ENCODE data around the gene PGBD1. TPM values are rescaled to one million over a fixed set of nuclear protein-coding genes. Genes with fewer than 3 reads are reported as not detected.

The PGBD1 gene
- total RNA-seq, 6 donors from 2014 or later: 3.1 to 8.3 (median 4.1) TPM

- Histone ChIP-seq H3K9me3 (no peaks in the 10 kb centered on the region), H3K4me3 (peak within 1 kb of the TSS; percentile 59 to 95 (median 78)), H3K27ac (peak within 1 kb of the TSS; percentile 37 to 79 (median 74)), H3K36me3 (peaks cover 0 to 13% (median 9%) of the 10 kb centered on the region in 4 donors), H3K4me1 (peaks cover 13 to 31% (median 21%) of the 10 kb centered on the region in 4 donors), H3K27me3 (no peaks in the 10 kb centered on the region)
- 7 to 10% methylated on average over 9 to 14 of the region's 14 CpGs for WGBS, 2 donors
- ATAC-seq (ENCODE audit: low FRiP score in 2 of 2) (peak; percentile 94 to 98), DNase-seq (peak in 1 of 2 donors; percentile 71)
- TF ChIP-seq POLR2AphosphoS5 (IDR thresholded peaks at IDR 0.05) (peak; percentile 50 to 57), POLR2A (IDR thresholded peaks at IDR 0.05) (peak in 1 of 4 donors; percentile 19)
- TF ChIP-seq, protein P1, sequence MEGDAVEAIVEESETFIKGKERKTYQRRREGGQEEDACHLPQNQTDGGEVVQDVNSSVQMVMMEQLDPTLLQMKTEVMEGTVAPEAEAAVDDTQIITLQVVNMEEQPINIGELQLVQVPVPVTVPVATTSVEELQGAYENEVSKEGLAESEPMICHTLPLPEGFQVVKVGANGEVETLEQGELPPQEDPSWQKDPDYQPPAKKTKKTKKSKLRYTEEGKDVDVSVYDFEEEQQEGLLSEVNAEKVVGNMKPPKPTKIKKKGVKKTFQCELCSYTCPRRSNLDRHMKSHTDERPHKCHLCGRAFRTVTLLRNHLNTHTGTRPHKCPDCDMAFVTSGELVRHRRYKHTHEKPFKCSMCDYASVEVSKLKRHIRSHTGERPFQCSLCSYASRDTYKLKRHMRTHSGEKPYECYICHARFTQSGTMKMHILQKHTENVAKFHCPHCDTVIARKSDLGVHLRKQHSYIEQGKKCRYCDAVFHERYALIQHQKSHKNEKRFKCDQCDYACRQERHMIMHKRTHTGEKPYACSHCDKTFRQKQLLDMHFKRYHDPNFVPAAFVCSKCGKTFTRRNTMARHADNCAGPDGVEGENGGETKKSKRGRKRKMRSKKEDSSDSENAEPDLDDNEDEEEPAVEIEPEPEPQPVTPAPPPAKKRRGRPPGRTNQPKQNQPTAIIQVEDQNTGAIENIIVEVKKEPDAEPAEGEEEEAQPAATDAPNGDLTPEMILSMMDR (IDR thresholded peaks at IDR 0.05): no peak
Measured at GRCh38 chr6:28252009-28252975, 29.1 kb upstream of the PGBD1 start, which contains the start of gene ZKSCAN4. Gene ZKSCAN4, minus strand, starts transcription at chr6:28252269. Its CDS starts 289 bp downstream, at chr6:28251980.

- TF ChIP-seq POLR2AphosphoS5 (IDR thresholded peaks at IDR 0.05): no peak
- Histone ChIP-seq H3K27ac (peak overlapping the region in 2 of 4 donors; percentile 17 to 75), H3K4me3 (no peak overlapping the region), H3K27me3 (no peaks in the 10 kb centered on the region), H3K36me3 (no peaks in the 10 kb centered on the region), H3K9me3 (no peaks in the 10 kb centered on the region), H3K4me1 (peaks cover 13 to 33% (median 24%) of the 10 kb centered on the region in 4 donors)
- DNase-seq (no peak), ATAC-seq (ENCODE audit: low FRiP score in 2 of 2) (no peak)
- 86 to 96% methylated on average over 1 of the region's 1 CpG for WGBS, 2 donors
Measured at GRCh38 chr6:28254121-28254519, 27.3 kb upstream of the PGBD1 start.

DNA sequence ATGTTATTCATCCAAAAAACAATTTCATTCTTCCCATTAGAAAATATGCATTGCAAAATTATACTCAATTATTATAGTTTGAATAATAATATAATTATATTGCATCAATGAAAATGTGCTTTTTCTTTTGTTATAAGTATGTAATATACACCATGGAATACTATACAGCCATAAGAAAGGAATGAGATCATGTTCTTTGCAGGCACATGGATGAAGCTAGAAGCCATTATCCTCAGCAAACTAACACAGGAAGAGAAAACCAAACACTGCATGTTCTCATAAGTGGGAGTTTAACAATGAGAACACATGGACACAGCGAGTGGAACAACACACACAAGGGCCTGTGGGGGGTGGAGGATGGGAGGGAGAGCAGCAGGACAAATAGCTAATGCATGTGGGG, 24.3 kb upstream of the PGBD1 start:
- no peak overlapping the region for H3K4me3 ChIP-seq
- TF ChIP-seq EP300 (IDR thresholded peaks at IDR 0.05) (no peak), POLR2AphosphoS5 (IDR thresholded peaks at IDR 0.05) (no peak), POLR2A (IDR thresholded peaks at IDR 0.05) (no peak)
- TF ChIP-seq, protein P1 (IDR thresholded peaks at IDR 0.05): no peak
- peaks cover 0 to 23% (median 13%) of the 10 kb centered on the region in 4 donors for H3K4me1 ChIP-seq
- DNase-seq (no peak), ATAC-seq (ENCODE audit: low FRiP score in 2 of 2) (no peak)
- 0% methylated on average over 1 of the region's 1 CpG; no CpG with 5 or more reads in 1 of the 2 donors for WGBS, 2 donors
- H3K9me3 ChIP-seq: peaks cover 0 to 5% (median 2%) of the 10 kb centered on the region in 4 donors
- H3K27ac ChIP-seq: no peak overlapping the region
- H3K36me3 ChIP-seq: no peaks in the 10 kb centered on the region
- H3K27me3 ChIP-seq: no peaks in the 10 kb centered on the region

- ATAC-seq (ENCODE audit: low FRiP score in 2 of 2) (peak; percentile 62 to 93), DNase-seq (peak; percentile 58 to 89)
- Histone ChIP-seq H3K4me1 (peaks cover 0 to 9% (median 1%) of the 10 kb centered on the region in 4 donors), H3K27ac (peak within 1 kb of the TSS in 1 of 4 donors; percentile 48), H3K9me3 (peaks cover 0 to 5% (median 2%) of the 10 kb centered on the region in 4 donors), H3K27me3 (no peaks in the 10 kb centered on the region), H3K4me3 (peak within 1 kb of the TSS; percentile 10 to 50 (median 36)), H3K36me3 (no peaks in the 10 kb centered on the region)
- TF ChIP-seq EP300 (IDR thresholded peaks at IDR 0.05): no peak
- peak in 1 of 4 donors; percentile 33 for TF ChIP-seq POLR2A (IDR thresholded peaks at IDR 0.05)
- TF ChIP-seq POLR2AphosphoS5 (IDR thresholded peaks at IDR 0.05): peak; percentile 38 to 52
- 40 to 41% methylated on average over 35 to 50 of the region's 58 CpGs for WGBS, 2 donors
Measured at GRCh38 chr6:28258877-28259777, 22.2 kb upstream of the PGBD1 start, which contains the start of gene NKAPL. Gene NKAPL, plus strand, starts transcription at chr6:28259297. Its CDS starts 75 bp downstream, at chr6:28259372.

DNA sequence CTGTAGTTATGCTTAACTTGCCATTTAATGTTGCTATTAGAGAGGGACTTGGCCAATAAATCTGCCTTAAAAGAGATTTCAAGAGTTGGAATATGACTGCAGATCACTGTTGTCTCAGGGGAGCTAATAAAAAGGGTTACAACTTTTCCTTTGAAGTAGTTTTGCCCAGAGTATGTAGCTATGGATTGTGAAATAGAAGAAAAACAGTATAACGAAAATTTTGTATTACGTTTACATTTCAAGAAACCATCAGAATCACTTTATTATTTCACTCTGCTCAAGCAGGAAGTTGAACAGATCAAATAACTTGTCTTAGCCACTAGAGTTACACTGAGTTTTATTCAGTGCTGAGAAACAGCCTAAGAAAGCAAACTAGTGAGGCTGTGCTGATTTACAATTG, 17.4 kb upstream of the PGBD1 start:
- H3K27ac ChIP-seq: no peak overlapping the region
- no peaks in the 10 kb centered on the region for H3K27me3 ChIP-seq
- H3K36me3 ChIP-seq: no peaks in the 10 kb centered on the region
- peaks cover 6 to 21% (median 16%) of the 10 kb centered on the region in 4 donors for H3K4me1 ChIP-seq
- peaks cover 0 to 5% (median 2%) of the 10 kb centered on the region in 4 donors for H3K9me3 ChIP-seq
- no peak for TF ChIP-seq POLR2A (IDR thresholded peaks at IDR 0.05)
- TF ChIP-seq EP300 (IDR thresholded peaks at IDR 0.05): no peak
- no peak for TF ChIP-seq POLR2AphosphoS5 (IDR thresholded peaks at IDR 0.05)
- TF ChIP-seq, protein P1 (IDR thresholded peaks at IDR 0.05): no peak
- DNase-seq (no peak), ATAC-seq (ENCODE audit: low FRiP score in 2 of 2) (no peak)
- H3K4me3 ChIP-seq: no peak overlapping the region
- WGBS, 2 donors: 27 to 35% methylated on average over 2 of the region's 2 CpGs

All from upper lobe of left lung (tissue), 6 donors.